Panc1 (cell line): ENCODE results near the gene TIAL1. TPM values are rescaled to one million over a fixed set of nuclear protein-coding genes. Genes with fewer than 3 reads are reported as not detected.

ENCODE experiments used
- ATAC-seq: fragments of 200-7000 bp; cut with Tn5 transposase; 2 replicates; pipeline ENCODE4 v1.9.1; 2020; ENCODE audit warnings: mild to moderate bottlenecking, moderate library complexity
- BruUV-seq: library from RNA; stranded (reverse); fragments of 400-500 nt; replicated peaks from 2 replicates; lab custom pipeline; 2021; lab: Mats Ljungman, UMichigan
- CTCF ChIA-PET: fragments of 300-600 bp; sonication (Branson Sonifier 250); formaldehyde crosslinking; loops from one replicate; lab custom pipeline; 2022; ENCODE audit warnings: antibody characterized with exemption; lab: Charles Lee
- POLR2A ChIA-PET: fragments of 300-600 bp; sonication (Branson Sonifier 250); formaldehyde crosslinking; loops from one replicate; lab custom pipeline; 2022; ENCODE audit warnings: antibody characterized with exemption; lab: Charles Lee
- DNase-seq: peaks from one replicate; pipeline ENCODE4 v3.0.0-alpha.2; 2010; ENCODE audit warnings: low read depth, low spot score
- H3K27ac ChIP-seq: 2 replicates; pipeline ENCODE4 v1.5.1; 2011; ENCODE audit warnings: mild to moderate bottlenecking, low read length, inconsistent platforms
- H3K27me3 ChIP-seq: fragments of 200-500 bp; sonication (Bioruptor generic); 2 replicates; pipeline ENCODE4 v1.6.0; 2014; ENCODE audit warnings: low read length, inconsistent platforms; ENCODE audit not compliant: control insufficient read depth, insufficient read depth
- H3K36me3 ChIP-seq: fragments of 200-500 bp; sonication (Bioruptor generic); 2 replicates; pipeline ENCODE4 v1.5.1; 2014; ENCODE audit warnings: inconsistent platforms, mild to moderate bottlenecking, low read length, moderate library complexity; ENCODE audit not compliant: control insufficient read depth, insufficient read depth
- H3K4me1 ChIP-seq: 2 replicates; pipeline ENCODE4 v1.5.1; 2011; ENCODE audit warnings: inconsistent platforms, mild to moderate bottlenecking, low read length, moderate library complexity; ENCODE audit not compliant: control insufficient read depth, insufficient read depth
- H3K4me3 ChIP-seq, 2 experiments: 2 replicates each; pipeline ENCODE4 v1.5.1; 2011 to 2012; ENCODE audit warnings: low read depth in 2 of 2, low read length in 2 of 2, mild to moderate bottlenecking in 2 of 2, inconsistent platforms in 1 of 2, moderate library complexity in 1 of 2
- H3K9me3 ChIP-seq: fragments of 200-500 bp; sonication (Bioruptor generic); 2 replicates; pipeline ENCODE4 v1.5.1; 2014; ENCODE audit warnings: low read depth, mild to moderate bottlenecking, inconsistent platforms, low read length, moderate library complexity; ENCODE audit not compliant: control insufficient read depth, insufficient read depth
- POLR2AphosphoS5 ChIP-seq: IDR thresholded peaks from 2 replicates; pipeline ENCODE4 v1.6.1; 2012; ENCODE audit warnings: mild to moderate bottlenecking, low read depth, low read length, moderate library complexity
- SIN3A ChIP-seq: IDR thresholded peaks from 2 replicates; pipeline ENCODE4 v1.6.1; 2012; ENCODE audit warnings: low read depth, mild to moderate bottlenecking, low read length, moderate library complexity, borderline replicate concordance; ENCODE audit not compliant: insufficient read depth
- TCF7L2 ChIP-seq: IDR thresholded peaks from 2 replicates; pipeline ENCODE4 v1.6.1; 2011; ENCODE audit warnings: mild to moderate bottlenecking, low read depth, low read length, inconsistent platforms
- in situ Hi-C: cut with HindIII; loops from 2 replicates; pipeline ENCODE4 v1.10.0; 2016; ENCODE audit warnings: low sequenced_read_pairs, low pct_unique_long_range_greater_than_20kb
- intact Hi-C: fragments of 100-400 bp; cut with micrococcal nuclease; formaldehyde crosslinking; loops from one replicate; pipeline ENCODE4 v1.10.0; 2022; ENCODE audit not compliant: unreplicated experiment
- total RNA-seq: library from RNA; stranded (reverse); gene quantifications from one replicate; pipeline ENCODE4 v1.2.1, GENCODE V29; 2021; ENCODE audit not compliant: unreplicated experiment
- TF ChIP-seq, protein P1 (sequence below): fragments of 450-650 bp; IDR thresholded peaks from 2 replicates; pipeline ENCODE4 v1.5.1; 2017; ENCODE audit warnings: mild to moderate bottlenecking
- TF ChIP-seq, protein P2 (sequence below), 2 experiments: IDR thresholded peaks; 2 replicates each; pipeline ENCODE4 v1.6.1; 2011 to 2012; ENCODE audit warnings: low read depth in 2 of 2, control low read depth in 1 of 2, low read length in 1 of 2, mild to moderate bottlenecking in 1 of 2, moderate library complexity in 1 of 2; ENCODE audit not compliant: insufficient read depth in 1 of 2

TIAL1 gene
- total RNA-seq, 1 experiment from 2014 or later = 236 TPM

GRCh38 chr10:119644205-119644814, 47.5 kb upstream of the TIAL1 start:
- Histone ChIP-seq H3K27me3 (no peaks in the 10 kb centered on the region), H3K4me3 (no peak overlapping the region), H3K36me3 (no peaks in the 10 kb centered on the region), H3K4me1 (no peaks in the 10 kb centered on the region), H3K27ac (no peak overlapping the region), H3K9me3 (no peaks in the 10 kb centered on the region)
- POLR2A ChIA-PET = interaction anchor here (0.5 to 0.6 kb wide), 2 partner anchors 36 to 45 kb away, joined by 3 read pairs; no protein-coding TSS in a partner anchor
- CTCF ChIA-PET = interaction anchor here (1.1 kb wide), 1 partner anchor 28 kb away, joined by 5 read pairs; no protein-coding TSS in a partner anchor
- intact Hi-C loops (no loop called here), in situ Hi-C loops (no loop called here)
- TF ChIP-seq SIN3A = no peak
- TF ChIP-seq, protein P1, sequence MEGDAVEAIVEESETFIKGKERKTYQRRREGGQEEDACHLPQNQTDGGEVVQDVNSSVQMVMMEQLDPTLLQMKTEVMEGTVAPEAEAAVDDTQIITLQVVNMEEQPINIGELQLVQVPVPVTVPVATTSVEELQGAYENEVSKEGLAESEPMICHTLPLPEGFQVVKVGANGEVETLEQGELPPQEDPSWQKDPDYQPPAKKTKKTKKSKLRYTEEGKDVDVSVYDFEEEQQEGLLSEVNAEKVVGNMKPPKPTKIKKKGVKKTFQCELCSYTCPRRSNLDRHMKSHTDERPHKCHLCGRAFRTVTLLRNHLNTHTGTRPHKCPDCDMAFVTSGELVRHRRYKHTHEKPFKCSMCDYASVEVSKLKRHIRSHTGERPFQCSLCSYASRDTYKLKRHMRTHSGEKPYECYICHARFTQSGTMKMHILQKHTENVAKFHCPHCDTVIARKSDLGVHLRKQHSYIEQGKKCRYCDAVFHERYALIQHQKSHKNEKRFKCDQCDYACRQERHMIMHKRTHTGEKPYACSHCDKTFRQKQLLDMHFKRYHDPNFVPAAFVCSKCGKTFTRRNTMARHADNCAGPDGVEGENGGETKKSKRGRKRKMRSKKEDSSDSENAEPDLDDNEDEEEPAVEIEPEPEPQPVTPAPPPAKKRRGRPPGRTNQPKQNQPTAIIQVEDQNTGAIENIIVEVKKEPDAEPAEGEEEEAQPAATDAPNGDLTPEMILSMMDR = peak; percentile 47; the same call in 1 of the 2 replicates
- TF ChIP-seq TCF7L2 = no peak
- TF ChIP-seq, protein P2, sequence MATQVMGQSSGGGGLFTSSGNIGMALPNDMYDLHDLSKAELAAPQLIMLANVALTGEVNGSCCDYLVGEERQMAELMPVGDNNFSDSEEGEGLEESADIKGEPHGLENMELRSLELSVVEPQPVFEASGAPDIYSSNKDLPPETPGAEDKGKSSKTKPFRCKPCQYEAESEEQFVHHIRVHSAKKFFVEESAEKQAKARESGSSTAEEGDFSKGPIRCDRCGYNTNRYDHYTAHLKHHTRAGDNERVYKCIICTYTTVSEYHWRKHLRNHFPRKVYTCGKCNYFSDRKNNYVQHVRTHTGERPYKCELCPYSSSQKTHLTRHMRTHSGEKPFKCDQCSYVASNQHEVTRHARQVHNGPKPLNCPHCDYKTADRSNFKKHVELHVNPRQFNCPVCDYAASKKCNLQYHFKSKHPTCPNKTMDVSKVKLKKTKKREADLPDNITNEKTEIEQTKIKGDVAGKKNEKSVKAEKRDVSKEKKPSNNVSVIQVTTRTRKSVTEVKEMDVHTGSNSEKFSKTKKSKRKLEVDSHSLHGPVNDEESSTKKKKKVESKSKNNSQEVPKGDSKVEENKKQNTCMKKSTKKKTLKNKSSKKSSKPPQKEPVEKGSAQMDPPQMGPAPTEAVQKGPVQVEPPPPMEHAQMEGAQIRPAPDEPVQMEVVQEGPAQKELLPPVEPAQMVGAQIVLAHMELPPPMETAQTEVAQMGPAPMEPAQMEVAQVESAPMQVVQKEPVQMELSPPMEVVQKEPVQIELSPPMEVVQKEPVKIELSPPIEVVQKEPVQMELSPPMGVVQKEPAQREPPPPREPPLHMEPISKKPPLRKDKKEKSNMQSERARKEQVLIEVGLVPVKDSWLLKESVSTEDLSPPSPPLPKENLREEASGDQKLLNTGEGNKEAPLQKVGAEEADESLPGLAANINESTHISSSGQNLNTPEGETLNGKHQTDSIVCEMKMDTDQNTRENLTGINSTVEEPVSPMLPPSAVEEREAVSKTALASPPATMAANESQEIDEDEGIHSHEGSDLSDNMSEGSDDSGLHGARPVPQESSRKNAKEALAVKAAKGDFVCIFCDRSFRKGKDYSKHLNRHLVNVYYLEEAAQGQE (IDR thresholded peaks at IDR 0.05; ENCODE audit: insufficient read depth in 1 of 2, low read depth in 2 of 2, low read length in 1 of 2) = no peak
- DNase-seq (no peak), ATAC-seq (no peak)
- no TSS peak for BruUV-seq

DNA sequence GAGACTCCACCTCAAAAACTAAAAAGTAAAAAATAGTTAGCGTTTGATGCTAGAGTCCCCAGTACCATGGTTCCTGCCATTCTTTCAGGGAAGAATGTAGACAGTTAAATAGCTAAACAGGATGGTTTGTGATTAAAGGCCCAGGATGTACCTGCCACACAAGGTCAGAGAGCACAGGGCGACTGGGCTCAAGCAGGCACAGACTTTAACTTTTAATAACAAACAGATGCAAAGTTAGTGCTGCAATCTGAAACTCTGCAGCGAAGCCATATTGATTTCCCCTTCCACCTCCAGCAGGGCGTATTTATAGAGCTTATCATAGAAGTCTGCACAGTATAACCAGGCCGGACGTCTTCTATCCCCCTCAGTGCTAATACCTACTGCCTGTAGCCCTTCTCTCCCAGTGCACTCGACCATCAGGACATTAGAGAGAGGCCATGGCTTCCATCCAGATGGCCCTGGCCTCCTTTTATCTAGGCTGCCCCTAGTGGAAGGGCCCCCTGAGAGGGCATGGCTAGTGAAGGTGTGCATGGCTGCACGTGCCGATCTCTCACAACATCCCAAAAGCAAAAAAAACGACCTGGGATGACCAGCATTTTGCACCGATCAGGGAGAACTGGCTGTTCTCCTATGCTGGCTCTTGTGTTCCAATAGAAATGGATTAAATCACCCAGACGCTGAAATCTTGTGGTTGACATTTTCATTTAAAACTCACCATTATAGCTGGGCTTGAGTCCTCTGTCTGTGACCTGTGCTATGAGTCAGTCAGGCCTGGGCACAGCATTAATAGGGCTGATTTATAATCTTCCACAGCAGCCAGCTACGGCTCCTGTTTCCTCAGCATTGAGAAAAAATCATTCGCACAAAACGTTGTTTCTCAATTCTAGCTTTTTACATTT, 46.8 kb upstream of the TIAL1 start:
- no peak for DNase-seq
- H3K27me3 ChIP-seq = no peaks in the 10 kb centered on the region
- ATAC-seq = 0 out of 2 replicates have a peak, but pooled peaks have one; percentile 15
- POLR2A ChIA-PET = interaction anchor here (0.6 kb wide), 1 partner anchor 37 kb away, joined by 3 read pairs; no protein-coding TSS in a partner anchor
- no peaks in the 10 kb centered on the region for H3K36me3 ChIP-seq
- in situ Hi-C loops = no loop called here
- no TSS peak for BruUV-seq
- CTCF ChIA-PET = interaction anchor here (1.1 kb wide), 1 partner anchor 27 kb away, joined by 5 read pairs; no protein-coding TSS in a partner anchor
- H3K4me1 ChIP-seq = no peaks in the 10 kb centered on the region
- no peaks in the 10 kb centered on the region for H3K9me3 ChIP-seq
- H3K4me3 ChIP-seq = no peak overlapping the region
- H3K27ac ChIP-seq = no peak overlapping the region
- intact Hi-C loops = no loop called here
- TF ChIP-seq POLR2AphosphoS5 (no peak), TCF7L2 (no peak), SIN3A (no peak)
- TF ChIP-seq, protein P1 = no peak
- TF ChIP-seq, protein P2 (IDR thresholded peaks at IDR 0.05; ENCODE audit: insufficient read depth in 1 of 2, low read depth in 2 of 2, low read length in 1 of 2) = no peak
